HepG2 (cell line): Measurements from ENCODE around the gene FAAP20.

ENCODE experiments used
- CBFB ChIP-seq: sonication (generic); formaldehyde crosslinking; IDR thresholded peaks from 2 replicates; pipeline ENCODE4 v1.4.0; 2020; ENCODE audit warnings: missing genetic modification reagents
- ELF1 ChIP-seq: sonication (generic); formaldehyde crosslinking; IDR thresholded peaks from 2 replicates; pipeline ENCODE4 v1.4.0; 2020; ENCODE audit warnings: missing genetic modification reagents
- EZH2 ChIP-seq: conservative IDR thresholded peaks from 2 replicates; pipeline ENCODE4 v1.6.1; 2012; ENCODE audit warnings: mild to moderate bottlenecking, low read depth, low read length, moderate library complexity
- IRF2 ChIP-seq: IDR thresholded peaks from 2 replicates; pipeline ENCODE4 v1.6.1; 2018; ENCODE audit warnings: missing genetic modification reagents, missing compliant biosample characterization
- KAT7 ChIP-seq: IDR thresholded peaks from 2 replicates; pipeline ENCODE4 v1.6.1; 2018; ENCODE audit warnings: borderline replicate concordance, missing compliant biosample characterization
- KDM4B ChIP-seq: sonication (generic); formaldehyde crosslinking; IDR thresholded peaks from 2 replicates; pipeline ENCODE4 v1.4.0; 2020; ENCODE audit warnings: missing genetic modification reagents
- PRPF4 ChIP-seq: fragments of 200-400 bp; formaldehyde crosslinking; IDR thresholded peaks from 2 replicates; pipeline ENCODE4 v1.6.1; 2016; ENCODE audit warnings: low read length, low read depth; ENCODE audit not compliant: poor library complexity, severe bottlenecking
- REST ChIP-seq, 2 experiments: IDR thresholded peaks; 2 replicates each; pipeline ENCODE4 v1.6.1; 2011 to 2012; ENCODE audit warnings: low read length in 2 of 2, borderline replicate concordance in 1 of 2, low read depth in 1 of 2, mild to moderate bottlenecking in 1 of 2, moderate library complexity in 1 of 2
- TBP ChIP-seq: sonication (generic); formaldehyde crosslinking; IDR thresholded peaks from 2 replicates; pipeline ENCODE4 v1.5.0; 2020; ENCODE audit warnings: missing genetic modification reagents
- TF ChIP-seq, protein P1 (sequence below): sonication (generic); formaldehyde crosslinking; IDR thresholded peaks from 2 replicates; pipeline ENCODE4 v1.5.0; 2020; ENCODE audit warnings: mild to moderate bottlenecking, missing genetic modification reagents, moderate library complexity
- TF ChIP-seq, protein P2 (sequence below): IDR thresholded peaks from 2 replicates; pipeline ENCODE4 v1.6.1; 2016; ENCODE audit warnings: low read depth, control low read depth
- TF ChIP-seq, protein P3 (sequence below): sonication (generic); formaldehyde crosslinking; IDR thresholded peaks from one replicate; pipeline ENCODE4 v1.5.1; 2020; ENCODE audit warnings: mild to moderate bottlenecking, missing genetic modification reagents; ENCODE audit errors: not compliant biosample characterization

- TF ChIP-seq, protein P1, sequence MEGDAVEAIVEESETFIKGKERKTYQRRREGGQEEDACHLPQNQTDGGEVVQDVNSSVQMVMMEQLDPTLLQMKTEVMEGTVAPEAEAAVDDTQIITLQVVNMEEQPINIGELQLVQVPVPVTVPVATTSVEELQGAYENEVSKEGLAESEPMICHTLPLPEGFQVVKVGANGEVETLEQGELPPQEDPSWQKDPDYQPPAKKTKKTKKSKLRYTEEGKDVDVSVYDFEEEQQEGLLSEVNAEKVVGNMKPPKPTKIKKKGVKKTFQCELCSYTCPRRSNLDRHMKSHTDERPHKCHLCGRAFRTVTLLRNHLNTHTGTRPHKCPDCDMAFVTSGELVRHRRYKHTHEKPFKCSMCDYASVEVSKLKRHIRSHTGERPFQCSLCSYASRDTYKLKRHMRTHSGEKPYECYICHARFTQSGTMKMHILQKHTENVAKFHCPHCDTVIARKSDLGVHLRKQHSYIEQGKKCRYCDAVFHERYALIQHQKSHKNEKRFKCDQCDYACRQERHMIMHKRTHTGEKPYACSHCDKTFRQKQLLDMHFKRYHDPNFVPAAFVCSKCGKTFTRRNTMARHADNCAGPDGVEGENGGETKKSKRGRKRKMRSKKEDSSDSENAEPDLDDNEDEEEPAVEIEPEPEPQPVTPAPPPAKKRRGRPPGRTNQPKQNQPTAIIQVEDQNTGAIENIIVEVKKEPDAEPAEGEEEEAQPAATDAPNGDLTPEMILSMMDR (CRISPR knock-in tag) = no peak
- TF ChIP-seq CBFB (CRISPR knock-in tag) = no peak
- TF ChIP-seq REST (IDR thresholded peaks at IDR 0.05; ENCODE audit: borderline replicate concordance in 1 of 2, low read depth in 1 of 2, low read length in 2 of 2) = no peak
- TF ChIP-seq ELF1 (CRISPR knock-in tag) = no peak
- no peak for TF ChIP-seq TBP (CRISPR knock-in tag)
- TF ChIP-seq KDM4B = no peak
- TF ChIP-seq, protein P2, sequence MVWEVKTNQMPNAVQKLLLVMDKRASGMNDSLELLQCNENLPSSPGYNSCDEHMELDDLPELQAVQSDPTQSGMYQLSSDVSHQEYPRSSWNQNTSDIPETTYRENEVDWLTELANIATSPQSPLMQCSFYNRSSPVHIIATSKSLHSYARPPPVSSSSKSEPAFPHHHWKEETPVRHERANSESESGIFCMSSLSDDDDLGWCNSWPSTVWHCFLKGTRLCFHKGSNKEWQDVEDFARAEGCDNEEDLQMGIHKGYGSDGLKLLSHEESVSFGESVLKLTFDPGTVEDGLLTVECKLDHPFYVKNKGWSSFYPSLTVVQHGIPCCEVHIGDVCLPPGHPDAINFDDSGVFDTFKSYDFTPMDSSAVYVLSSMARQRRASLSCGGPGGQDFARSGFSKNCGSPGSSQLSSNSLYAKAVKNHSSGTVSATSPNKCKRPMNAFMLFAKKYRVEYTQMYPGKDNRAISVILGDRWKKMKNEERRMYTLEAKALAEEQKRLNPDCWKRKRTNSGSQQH (CRISPR knock-in tag) = no peak
- TF ChIP-seq, protein P3, sequence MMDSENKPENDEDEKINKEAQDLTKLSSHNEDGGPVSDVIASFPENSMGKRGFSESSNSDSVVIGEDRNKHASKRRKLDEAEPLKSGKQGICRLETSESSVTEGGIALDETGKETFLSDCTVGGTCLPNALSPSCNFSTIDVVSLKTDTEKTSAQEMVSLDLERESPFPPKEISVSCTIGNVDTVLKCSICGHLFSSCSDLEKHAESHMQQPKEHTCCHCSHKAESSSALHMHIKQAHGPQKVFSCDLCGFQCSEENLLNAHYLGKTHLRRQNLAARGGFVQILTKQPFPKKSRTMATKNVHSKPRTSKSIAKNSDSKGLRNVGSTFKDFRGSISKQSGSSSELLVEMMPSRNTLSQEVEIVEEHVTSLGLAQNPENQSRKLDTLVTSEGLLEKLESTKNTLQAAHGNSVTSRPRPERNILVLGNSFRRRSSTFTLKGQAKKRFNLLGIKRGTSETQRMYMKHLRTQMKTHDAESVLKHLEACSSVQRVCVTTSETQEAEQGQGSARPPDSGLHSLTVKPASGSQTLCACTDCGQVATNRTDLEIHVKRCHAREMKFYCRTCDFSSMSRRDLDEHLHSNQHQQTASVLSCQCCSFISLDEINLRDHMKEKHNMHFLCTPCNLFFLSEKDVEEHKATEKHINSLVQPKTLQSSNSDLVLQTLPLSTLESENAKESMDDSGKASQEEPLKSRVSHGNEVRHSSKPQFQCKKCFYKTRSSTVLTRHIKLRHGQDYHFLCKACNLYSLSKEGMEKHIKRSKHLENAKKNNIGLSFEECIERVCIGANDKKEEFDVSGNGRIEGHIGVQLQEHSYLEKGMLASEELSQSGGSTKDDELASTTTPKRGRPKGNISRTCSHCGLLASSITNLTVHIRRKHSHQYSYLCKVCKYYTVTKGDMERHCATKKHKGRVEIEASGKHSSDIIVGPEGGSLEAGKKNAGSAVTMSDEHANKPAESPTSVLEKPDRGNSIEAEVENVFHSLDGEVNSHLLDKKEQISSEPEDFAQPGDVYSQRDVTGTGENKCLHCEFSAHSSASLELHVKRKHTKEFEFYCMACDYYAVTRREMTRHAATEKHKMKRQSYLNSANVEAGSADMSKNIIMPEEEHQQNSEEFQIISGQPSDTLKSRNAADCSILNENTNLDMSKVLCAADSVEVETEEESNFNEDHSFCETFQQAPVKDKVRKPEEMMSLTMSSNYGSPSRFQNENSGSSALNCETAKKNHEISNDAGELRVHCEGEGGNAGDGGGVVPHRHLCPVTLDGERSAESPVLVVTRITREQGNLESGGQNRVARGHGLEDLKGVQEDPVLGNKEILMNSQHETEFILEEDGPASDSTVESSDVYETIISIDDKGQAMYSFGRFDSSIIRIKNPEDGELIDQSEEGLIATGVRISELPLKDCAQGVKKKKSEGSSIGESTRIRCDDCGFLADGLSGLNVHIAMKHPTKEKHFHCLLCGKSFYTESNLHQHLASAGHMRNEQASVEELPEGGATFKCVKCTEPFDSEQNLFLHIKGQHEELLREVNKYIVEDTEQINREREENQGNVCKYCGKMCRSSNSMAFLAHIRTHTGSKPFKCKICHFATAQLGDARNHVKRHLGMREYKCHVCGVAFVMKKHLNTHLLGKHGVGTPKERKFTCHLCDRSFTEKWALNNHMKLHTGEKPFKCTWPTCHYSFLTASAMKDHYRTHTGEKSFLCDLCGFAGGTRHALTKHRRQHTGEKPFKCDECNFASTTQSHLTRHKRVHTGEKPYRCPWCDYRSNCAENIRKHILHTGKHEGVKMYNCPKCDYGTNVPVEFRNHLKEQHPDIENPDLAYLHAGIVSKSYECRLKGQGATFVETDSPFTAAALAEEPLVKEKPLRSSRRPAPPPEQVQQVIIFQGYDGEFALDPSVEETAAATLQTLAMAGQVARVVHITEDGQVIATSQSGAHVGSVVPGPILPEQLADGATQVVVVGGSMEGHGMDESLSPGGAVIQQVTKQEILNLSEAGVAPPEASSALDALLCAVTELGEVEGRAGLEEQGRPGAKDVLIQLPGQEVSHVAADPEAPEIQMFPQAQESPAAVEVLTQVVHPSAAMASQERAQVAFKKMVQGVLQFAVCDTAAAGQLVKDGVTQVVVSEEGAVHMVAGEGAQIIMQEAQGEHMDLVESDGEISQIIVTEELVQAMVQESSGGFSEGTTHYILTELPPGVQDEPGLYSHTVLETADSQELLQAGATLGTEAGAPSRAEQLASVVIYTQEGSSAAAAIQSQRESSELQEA (CRISPR knock-in tag) = no peak
- TF ChIP-seq PRPF4 = no peak
- no peak for TF ChIP-seq EZH2
- no peak for TF ChIP-seq IRF2 (CRISPR knock-in tag)
- TF ChIP-seq KAT7 (CRISPR knock-in tag) = no peak
Observed at GRCh38 chr1:2187619-2188018, 7.0 kb downstream of the FAAP20 start.
